GM18868 (cell line): Measurements from ENCODE around the gene USP38.
"Not testable (repeated sequence)": the region's sequence is repeated elsewhere in the genome, so short reads cannot be mapped to it uniquely, and the experiment has no call there.

Experiments used
- ATAC-seq: cut with Tn5 transposase; IDR thresholded peaks from one replicate; pipeline ENCODE4 v1.9.1; 2021; ENCODE audit warnings: mild to moderate bottlenecking, moderate library complexity; ENCODE audit not compliant: unreplicated experiment

Gene USP38

DNA sequence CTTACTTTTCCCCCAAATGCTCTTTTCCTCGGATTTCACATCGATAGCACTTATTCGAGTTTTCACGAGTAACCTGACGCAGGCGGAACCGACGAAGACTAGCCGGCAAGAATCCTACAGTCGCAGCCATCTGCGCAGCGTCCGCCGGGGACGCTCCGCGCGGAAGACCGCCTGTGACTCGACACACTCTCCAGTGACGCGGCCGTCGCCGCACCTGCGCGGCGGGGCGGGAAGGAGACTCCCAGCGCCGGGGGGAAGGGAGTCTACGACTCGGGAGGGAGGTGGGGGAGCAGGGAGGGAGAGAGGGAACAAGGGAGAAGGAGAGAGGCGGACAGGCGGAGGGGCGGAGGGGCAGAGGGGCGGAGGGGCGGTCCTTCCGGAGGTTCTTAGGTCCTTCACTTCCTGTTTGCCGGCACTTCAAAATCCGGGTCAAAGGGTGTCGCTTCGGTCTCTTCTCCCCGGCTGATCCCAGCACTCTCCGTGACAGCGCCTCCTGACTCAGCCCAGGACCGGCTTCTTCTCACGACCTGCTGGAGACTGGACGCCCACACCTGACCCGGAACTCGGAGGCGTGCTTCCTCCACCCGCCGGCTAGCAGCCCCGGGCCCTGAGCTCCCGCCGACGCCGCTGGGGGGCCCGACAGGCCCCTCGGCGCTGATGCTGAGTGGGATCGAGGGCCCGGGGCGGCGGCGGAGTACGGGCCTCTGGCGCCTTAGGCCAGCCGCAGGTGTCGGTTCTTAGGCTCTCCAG, at the start of gene USP38:
USP38 (plus strand) TSS at position 415 of the 750 bp plus-strand sequence. CDS start 534 bp downstream, outside the sequence.
- peak; percentile 73 for ATAC-seq

- ATAC-seq: no peak
These were observed 49.4 kb upstream of the USP38 start for GRCh38 chr4:143135358-143135757.

GRCh38 chr4:143140696-143141095, 44.0 kb upstream of the USP38 start:
- no peak for ATAC-seq

GRCh38 chr4:143148521-143148920, 36.2 kb upstream of the USP38 start:
- ATAC-seq: no peak

- no peak for ATAC-seq
These were observed 27.9 kb upstream of the USP38 start for GRCh38 chr4:143156853-143157252.

GRCh38 chr4:143163614-143164013, 21.1 kb upstream of the USP38 start:
- ATAC-seq: no peak

GRCh38 chr4:143166722-143167121, 18.0 kb upstream of the USP38 start:
- ATAC-seq: not testable (repeated sequence)

DNA sequence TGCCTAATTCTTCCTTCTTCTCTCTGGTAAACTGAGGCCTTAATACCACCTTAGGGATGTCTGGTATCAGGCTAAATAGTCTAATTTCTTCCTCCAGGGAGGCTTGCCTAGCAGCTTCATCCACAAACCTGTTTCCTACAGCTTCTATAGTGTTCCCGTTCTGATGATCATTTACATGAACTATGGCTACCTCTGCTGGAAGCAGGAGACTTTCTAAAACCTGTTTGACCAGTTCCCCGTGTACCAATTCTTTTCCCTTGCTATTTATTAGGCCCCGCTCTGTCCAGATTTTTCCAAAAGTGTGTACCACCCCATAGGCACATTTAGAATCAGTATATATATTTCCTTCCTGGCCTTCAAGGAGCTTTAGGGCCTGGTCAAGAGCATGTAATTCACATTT, 5.8 kb upstream of the USP38 start:
- ATAC-seq: no peak

GRCh38 chr4:143183513-143184216, 1.1 kb upstream of the USP38 start:
- ATAC-seq: no peak

DNA sequence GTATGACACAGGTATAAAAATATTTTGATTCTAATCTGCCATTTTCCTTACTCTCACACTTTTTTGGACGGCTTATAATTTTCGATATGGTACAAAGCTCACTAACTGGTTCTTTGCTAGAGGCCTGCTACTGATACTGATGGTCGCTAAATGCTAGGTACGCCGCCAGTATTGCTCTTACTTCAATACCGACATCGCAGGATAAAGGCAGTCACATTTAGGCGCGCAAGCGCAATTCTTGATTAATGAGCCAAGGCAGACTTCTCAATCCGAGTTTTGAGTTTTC, 557 bp upstream of the USP38 start:
- ATAC-seq: peak; percentile 28

DNA sequence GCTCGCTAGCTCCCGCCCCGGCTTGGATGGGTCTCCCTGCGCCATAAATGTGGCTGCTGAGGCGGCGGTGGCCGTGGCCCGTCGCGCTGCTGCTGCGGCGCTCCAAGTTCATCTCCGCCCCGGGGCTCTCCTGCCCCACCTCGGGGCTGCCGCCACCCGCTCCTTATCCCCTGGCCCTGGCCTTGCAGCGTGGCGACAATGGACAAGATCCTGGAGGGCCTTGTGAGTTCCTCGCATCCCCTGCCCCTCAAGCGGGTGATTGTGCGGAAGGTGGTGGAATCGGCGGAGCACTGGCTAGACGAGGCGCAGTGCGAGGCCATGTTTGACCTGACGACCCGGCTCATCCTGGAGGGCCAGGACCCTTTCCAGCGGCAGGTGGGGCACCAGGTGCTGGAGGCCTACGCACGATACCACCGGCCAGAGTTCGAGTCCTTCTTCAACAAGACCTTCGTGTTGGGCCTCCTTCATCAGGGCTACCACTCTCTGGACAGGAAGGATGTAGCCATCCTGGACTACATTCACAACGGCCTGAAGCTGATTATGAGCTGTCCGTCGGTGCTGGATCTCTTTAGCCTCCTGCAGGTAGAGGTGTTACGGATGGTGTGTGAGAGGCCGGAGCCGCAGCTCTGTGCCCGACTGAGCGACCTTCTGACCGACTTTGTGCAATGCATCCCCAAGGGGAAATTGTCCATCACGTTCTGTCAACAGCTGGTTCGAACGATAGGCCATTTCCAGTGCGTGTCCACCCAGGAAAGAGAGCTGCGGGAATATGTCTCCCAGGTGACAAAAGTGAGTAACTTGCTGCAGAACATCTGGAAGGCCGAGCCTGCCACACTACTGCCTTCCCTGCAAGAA, 763 bp downstream of the USP38 start:
- ATAC-seq: peak; percentile 22

GRCh38 chr4:143186212-143186611, 1.5 kb downstream of the USP38 start:
- no peak for ATAC-seq

- no peak for ATAC-seq
These were observed 1.9 kb downstream of the USP38 start for GRCh38 chr4:143186649-143187048.

DNA sequence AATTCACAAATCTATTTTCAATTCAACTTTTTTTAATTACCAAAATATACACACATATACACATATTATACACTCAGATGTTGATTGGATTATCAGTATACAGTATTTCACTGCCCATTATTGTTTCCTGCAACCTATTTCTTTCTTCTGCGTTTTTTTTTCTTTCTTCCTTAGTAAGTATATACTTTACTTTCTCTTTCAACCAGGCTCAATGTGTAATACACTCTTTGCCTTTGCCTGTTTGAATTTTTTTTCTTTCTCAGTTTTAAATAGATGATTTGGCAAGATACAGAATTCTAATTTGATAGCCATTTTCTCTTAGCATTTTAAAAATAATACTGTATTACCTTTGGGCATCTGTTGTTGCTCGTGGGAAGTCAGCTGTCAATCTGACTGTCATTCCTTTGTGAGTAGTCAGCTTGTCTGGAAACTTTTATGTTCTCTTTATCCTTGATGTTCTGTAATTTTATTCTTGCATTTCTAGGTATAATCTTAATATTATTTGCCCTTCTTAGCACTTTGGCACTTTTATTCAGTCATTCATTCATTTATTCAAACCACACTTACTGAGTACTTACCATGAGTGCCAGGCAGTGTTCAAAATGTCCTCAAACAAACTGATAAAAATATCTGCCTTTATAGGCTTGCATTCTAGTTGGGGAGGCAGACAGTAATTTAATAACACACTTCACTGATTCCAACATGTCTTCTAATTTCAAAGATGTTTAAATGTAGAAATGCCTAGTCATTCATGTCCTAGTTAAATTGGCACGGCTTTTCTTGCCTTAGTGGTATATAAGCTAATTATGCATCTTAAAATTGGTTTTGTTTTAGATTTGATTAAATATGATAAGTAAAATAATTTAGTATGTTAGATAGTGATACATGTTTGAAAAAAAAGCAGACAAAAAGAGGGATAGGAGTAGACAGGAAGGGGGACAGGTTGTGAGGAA, 3.7 kb downstream of the USP38 start:
- no peak for ATAC-seq

DNA sequence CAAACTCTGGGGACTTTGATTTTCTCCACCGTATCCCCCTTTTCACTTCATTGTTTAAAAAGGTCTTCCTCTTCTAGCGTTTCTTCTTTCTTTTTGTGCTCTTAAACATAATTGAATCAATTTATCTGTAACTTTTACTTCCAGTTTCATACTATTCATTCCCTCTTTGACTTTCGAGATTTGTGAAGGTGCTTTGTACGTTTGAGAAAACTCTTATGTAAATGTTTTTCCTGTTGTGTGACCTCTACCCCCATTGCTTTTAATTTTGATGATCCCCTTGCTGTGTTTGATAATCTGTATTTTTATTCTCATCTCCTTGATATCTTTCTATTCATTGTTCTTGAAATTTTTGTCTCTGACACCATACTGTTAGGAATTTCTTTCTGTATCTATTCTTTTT, 4.8 kb downstream of the USP38 start:
- ATAC-seq: peak; percentile 16

DNA sequence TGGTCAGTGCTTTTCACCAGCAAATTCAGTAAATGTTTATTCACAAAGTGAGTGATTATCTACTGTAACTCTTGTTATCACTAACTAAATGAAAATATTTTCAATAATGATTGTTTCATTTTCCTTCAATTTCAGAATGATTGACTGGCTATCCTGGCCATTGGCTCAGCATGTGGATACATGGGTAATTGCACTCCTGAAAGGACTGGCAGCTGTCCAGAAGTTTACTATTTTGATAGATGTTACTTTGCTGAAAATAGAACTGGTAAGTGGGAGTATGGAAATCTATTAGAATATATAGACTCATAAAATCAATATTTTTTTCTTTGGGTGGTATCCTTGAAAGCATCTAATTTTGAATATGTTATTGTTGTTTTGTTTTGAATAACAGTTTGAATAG, 10.9 kb downstream of the USP38 start:
- no peak for ATAC-seq

GRCh38 chr4:143196323-143196722, 11.6 kb downstream of the USP38 start:
- no peak for ATAC-seq

GRCh38 chr4:143199503-143199902, 14.8 kb downstream of the USP38 start:
- no peak for ATAC-seq

- no peak for ATAC-seq
These were observed 18.1 kb downstream of the USP38 start for GRCh38 chr4:143202824-143203223.

DNA sequence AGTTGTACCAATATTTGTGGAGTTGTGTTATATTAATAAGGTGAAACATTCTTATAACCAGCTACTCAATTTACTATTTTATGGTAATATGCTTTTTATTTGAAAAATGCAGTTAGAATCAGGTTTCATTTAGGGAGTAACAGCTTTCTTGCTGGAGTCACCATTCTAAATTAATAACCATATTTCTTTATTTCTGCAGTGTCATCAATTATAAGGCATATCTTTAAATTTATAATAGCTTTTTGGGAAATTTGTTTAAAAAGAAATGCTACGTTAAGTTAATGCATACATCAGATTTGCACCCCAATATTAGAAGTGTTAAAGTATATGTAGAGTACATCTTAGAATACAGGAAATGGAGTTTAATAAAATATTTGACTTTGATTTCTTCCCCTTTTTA, 18.9 kb downstream of the USP38 start:
- ATAC-seq: no peak

DNA sequence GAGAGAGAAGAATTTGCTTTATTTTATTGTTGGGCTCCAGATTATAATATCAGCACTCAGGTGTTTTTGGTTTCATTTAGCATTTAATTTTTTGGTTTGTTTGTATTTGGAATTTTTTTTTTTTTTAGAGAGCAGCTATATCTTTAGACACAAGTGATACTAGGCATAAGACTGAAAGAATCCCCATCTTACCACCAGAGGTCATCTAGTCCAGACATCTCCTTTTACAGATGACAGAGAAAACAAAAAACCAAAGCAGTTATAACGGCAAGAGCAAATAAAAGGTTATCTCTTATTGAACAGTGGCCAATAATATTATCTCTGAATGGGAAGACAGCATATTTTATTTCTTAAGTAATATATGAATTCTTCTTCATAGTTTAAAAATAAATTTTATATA, 22.8 kb downstream of the USP38 start:
- ATAC-seq: peak; percentile 65
